B cell (primary cell): Measurements from ENCODE around the gene ERICH6B. TPM values are rescaled to one million over a fixed set of nuclear protein-coding genes. Genes with fewer than 3 reads are reported as not detected.

ENCODE experiments used
- ATAC-seq: fragments of 200-7000 bp; cut with Tn5 transposase; one replicate; pipeline ENCODE4 v1.10.0; 2021; ENCODE audit warnings: low read depth, mild to moderate bottlenecking, moderate number of reproducible peaks, moderate library complexity
- CTCF ChIA-PET: fragments of 350-600 bp; sonication (Branson Sonifier 250); formaldehyde crosslinking; loops from one replicate; lab custom pipeline; 2021; ENCODE audit warnings: antibody characterized with exemption, inconsistent platforms; lab: Charles Lee
- POLR2A ChIA-PET: fragments of 350-600 bp; sonication (Branson Sonifier 250); formaldehyde crosslinking; loops from one replicate; lab custom pipeline; 2021; ENCODE audit warnings: antibody characterized with exemption; lab: Charles Lee
- DNase-seq: peaks from one replicate; pipeline ENCODE4 v3.0.0; 2013
- H2AFZ ChIP-seq: 2 replicates; pipeline ENCODE4 v1.6.1; 2012; ENCODE audit warnings: mild to moderate bottlenecking, low read depth, low read length; ENCODE audit not compliant: insufficient read depth, poor library complexity, severe bottlenecking
- H3K27ac ChIP-seq, 2 donors: 1 replicate in 1 of 2; 2 replicates in 1 of 2; pipeline ENCODE4 v1.5.1; 2012 to 2013; ENCODE audit warnings: low read length in 2 of 2, mild to moderate bottlenecking in 2 of 2, moderate library complexity in 1 of 2
- H3K27me3 ChIP-seq, 4 experiments: fragments of 200-600 bp in 1 of 4; sonication (generic) in 1 of 4; replicated peaks in 1 of 4; 1 replicate in 2 of 4; 2 replicates in 2 of 4; pipeline versions ENCODE4 v1.6.1 to v1.7.0; 2013 to 2016; ENCODE audit warnings: low read length in 3 of 4, mild to moderate bottlenecking in 2 of 4, mixed read lengths in 1 of 4, moderate library complexity in 1 of 4; ENCODE audit not compliant: insufficient read depth in 4 of 4, control insufficient read depth in 3 of 4; ENCODE audit errors: control extremely low read depth in 1 of 4
- H3K36me3 ChIP-seq, 2 experiments: replicated peaks in 1 of 2; 1 replicate in 1 of 2; 2 replicates in 1 of 2; pipeline versions ENCODE4 v1.6.1 to v1.7.1; 2013; ENCODE audit warnings: low read length in 1 of 2; ENCODE audit not compliant: insufficient read depth in 2 of 2, control insufficient read depth in 1 of 2; ENCODE audit errors: control extremely low read depth in 1 of 2, extremely low read depth in 1 of 2
- H3K4me1 ChIP-seq, 2 donors: fragments of 200-600 bp in 1 of 2; sonication (generic) in 1 of 2; 1 replicate in 1 of 2; 2 replicates in 1 of 2; pipeline versions ENCODE4 v1.5.1 to v1.6.1; 2013 to 2017; ENCODE audit warnings: low read length in 2 of 2; ENCODE audit not compliant: control insufficient read depth in 2 of 2, insufficient read depth in 2 of 2
- H3K4me2 ChIP-seq: replicated peaks from 2 replicates; pipeline ENCODE3; 2012; ENCODE audit warnings: mild to moderate bottlenecking, low read depth, low read length; ENCODE audit not compliant: poor library complexity, severe bottlenecking
- H3K4me3 ChIP-seq, 5 experiments: fragments of 200-600 bp in 1 of 5; sonication (generic) in 1 of 5; 1 replicate in 3 of 5; 2 replicates in 2 of 5; pipeline versions ENCODE4 v1.5.1 to v1.7.0; 2011 to 2016; ENCODE audit warnings: low read length in 4 of 5, mild to moderate bottlenecking in 4 of 5, low read depth in 2 of 5, control low read depth in 1 of 5, moderate library complexity in 1 of 5; ENCODE audit not compliant: insufficient read depth in 1 of 5; ENCODE audit errors: control extremely low read depth in 1 of 5, extremely low read depth in 1 of 5
- H3K79me2 ChIP-seq: fragments of 200-600 bp; sonication (generic); one replicate; pipeline ENCODE4 v1.6.0; 2016; ENCODE audit warnings: low read length; ENCODE audit not compliant: control insufficient read depth, insufficient read depth
- H3K9ac ChIP-seq: fragments of 200-600 bp; sonication (generic); 2 replicates; pipeline ENCODE4 v1.6.1; 2017; ENCODE audit warnings: mild to moderate bottlenecking, low read length, moderate library complexity
- H3K9me3 ChIP-seq, 3 donors: one replicate each; pipeline versions ENCODE4 v1.6.1 to v1.7.1; 2013; ENCODE audit warnings: low read length in 2 of 3; ENCODE audit not compliant: control insufficient read depth in 2 of 3, insufficient read depth in 1 of 3; ENCODE audit errors: control extremely low read depth in 1 of 3
- H4K20me1 ChIP-seq: 2 replicates; pipeline ENCODE4 v1.6.0; 2012; ENCODE audit warnings: mild to moderate bottlenecking, low read length; ENCODE audit not compliant: insufficient read depth, control insufficient read depth, poor library complexity, severe bottlenecking
- H3K27ac Mint-ChIP-seq: one replicate; pipeline ENCODE4 v1.8.0; 2021; ENCODE audit warnings: mixed read lengths
- H3K27me3 Mint-ChIP-seq: one replicate; pipeline ENCODE4 v1.8.0; 2021; ENCODE audit warnings: mixed read lengths
- H3K4me1 Mint-ChIP-seq: one replicate; pipeline ENCODE4 v1.8.0; 2021; ENCODE audit warnings: mixed read lengths
- H3K4me3 Mint-ChIP-seq: one replicate; pipeline ENCODE4 v1.8.0; 2021; ENCODE audit warnings: mixed read lengths
- H3K9me3 Mint-ChIP-seq: one replicate; pipeline ENCODE4 v1.8.0; 2022; ENCODE audit warnings: mixed read lengths; ENCODE audit not compliant: insufficient read depth
- CTCF ChIP-seq: fragments of 200-600 bp; IDR thresholded peaks from one replicate; pipeline ENCODE4 v1.8.0; 2022; ENCODE audit warnings: antibody characterized with exemption, mild to moderate bottlenecking
- EZH2 ChIP-seq: IDR thresholded peaks from 2 replicates; pipeline ENCODE4 v1.6.1; 2012; ENCODE audit warnings: borderline replicate concordance, low read depth, mild to moderate bottlenecking, moderate library complexity, low read length; ENCODE audit not compliant: insufficient read depth, poor library complexity, severe bottlenecking
- WGBS: methylation state at CpG from one replicate; pipeline ENCODE4 v1.1.5; 2013; ENCODE audit warnings: missing lambda C conversion rate; ENCODE audit not compliant: insufficient coverage; 5-methylcytosine and 5-hydroxymethylcytosine counted together
- intact Hi-C: fragments of 100-400 bp; cut with micrococcal nuclease; formaldehyde crosslinking; loops from one replicate; pipeline ENCODE4 v1.10.0; 2022
- polyA plus RNA-seq: library from polyadenylated mRNA; depleted of rRNA; stranded (reverse); fragments of >200 nt; gene quantifications from 2 replicates; pipeline ENCODE4 v1.2.3, GENCODE V29; 2012
- total RNA-seq, 2 donors: library from RNA; stranded (reverse); fragments of 120-200 nt in 1 of 2; gene quantifications; 1 replicate in 1 of 2; 2 replicates in 1 of 2; pipeline versions ENCODE4 v1.2.3 to v1.2.4, GENCODE V29; 2013 to 2022

Gene ERICH6B
- total and polyA plus RNA-seq, 2 donors (not counting 1 experiment from before 2014, with no cell fraction given): not detected

- Histone ChIP-seq H3K27ac (no peak overlapping the region), H3K4me3 (no peak overlapping the region), H3K27me3 (no peaks in the 10 kb centered on the region), H3K79me2 (no peaks in the 10 kb centered on the region), H3K9me3 (no peaks in the 10 kb centered on the region), H3K36me3 (peaks cover 4 to 64% of the 10 kb centered on the region in 2 experiments), H3K4me1 (no peaks in the 10 kb centered on the region), H2AFZ (no peak overlapping the region), H4K20me1 (no peaks in the 10 kb centered on the region), H3K9ac (no peak overlapping the region), H3K4me2 (no peak overlapping the region)
- ChIA-PET CTCF (interaction anchor here (1.3 to 2.0 kb wide), 2 partner anchors 9 to 12 kb away, joined by 5 to 10 read pairs; no protein-coding TSS in a partner anchor), POLR2A (no interaction called here)
- no peak overlapping the region for H3K4me3 Mint-ChIP-seq
- no peaks in the 10 kb centered on the region for H3K9me3 Mint-ChIP-seq
- H3K4me1 Mint-ChIP-seq: no peaks in the 10 kb centered on the region
- intact Hi-C loops: no loop called here
- no peak for DNase-seq
- ATAC-seq: no peak
- no peak for TF ChIP-seq CTCF
- TF ChIP-seq EZH2: no peak
- 100% methylated on average over 2 of the region's 4 CpGs for WGBS
- no peaks in the 10 kb centered on the region for H3K27me3 Mint-ChIP-seq
- no peak overlapping the region for H3K27ac Mint-ChIP-seq
Measured at GRCh38 chr13:45518525-45519245, 96.9 kb downstream of the ERICH6B start.

- WGBS: no CpG with 5 or more reads among the region's 2 CpGs
- intact Hi-C loops: no loop called here
- CTCF ChIA-PET: no interaction called here
Measured at GRCh38 chr13:45516757-45517156, 98.8 kb downstream of the ERICH6B start.

More at GRCh38 chr13:45516757-45517156, 98.8 kb downstream of the ERICH6B start:
- H3K36me3 ChIP-seq: peaks cover 8 to 69% of the 10 kb centered on the region in 2 experiments
- H3K9ac ChIP-seq: no peak overlapping the region
- no peaks in the 10 kb centered on the region for H3K9me3 ChIP-seq
- Mint-ChIP-seq H3K27ac (no peak overlapping the region), H3K4me3 (no peak overlapping the region), H3K4me1 (no peaks in the 10 kb centered on the region), H3K9me3 (no peaks in the 10 kb centered on the region), H3K27me3 (no peaks in the 10 kb centered on the region)
- no peak overlapping the region for H3K4me2 ChIP-seq
- ATAC-seq (no peak), DNase-seq (no peak)
- H3K27me3 ChIP-seq: no peaks in the 10 kb centered on the region
- no peak overlapping the region for H2AFZ ChIP-seq
- H3K79me2 ChIP-seq: no peaks in the 10 kb centered on the region
- H3K4me1 ChIP-seq: no peaks in the 10 kb centered on the region
- no peak overlapping the region for H3K27ac ChIP-seq
- H3K4me3 ChIP-seq: no peak overlapping the region
- TF ChIP-seq CTCF (no peak), EZH2 (no peak)
- POLR2A ChIA-PET: no interaction called here
- no peaks in the 10 kb centered on the region for H4K20me1 ChIP-seq
